Endothelial cell of umbilical vein (primary cell): ENCODE results near the gene DDX51. TPM values are rescaled to one million over a fixed set of nuclear protein-coding genes. Genes with fewer than 3 reads are reported as not detected.

ENCODE experiments used
- BruUV-seq: library from RNA; stranded (reverse); fragments of 400-500 nt; replicated peaks from 2 replicates; lab custom pipeline; 2021; lab: Mats Ljungman, UMichigan
- CTCF ChIA-PET: fragments of 300-600, 350-600 bp; sonication (Branson Sonifier 250); formaldehyde crosslinking; loops from one replicate; lab custom pipeline; 2021; ENCODE audit warnings: antibody characterized with exemption, inconsistent platforms; lab: Charles Lee
- POLR2A ChIA-PET: fragments of 300-600, 350-600 bp; sonication (Branson Sonifier 250); formaldehyde crosslinking; loops from one replicate; lab custom pipeline; 2021; ENCODE audit warnings: antibody characterized with exemption, inconsistent platforms; lab: Charles Lee
- DNase-seq: peaks from one replicate; pipeline ENCODE4 v3.0.0-alpha.2; 2011; ENCODE audit warnings: low read depth, low spot score
- FAIRE-seq: peaks from 2 replicates; lab custom pipeline; 2011; peaks lifted over from hg19 to GRCh38; lab: Jason Lieb, UNC
- H2AFZ ChIP-seq: 2 replicates; pipeline ENCODE4 v1.6.0; 2012; ENCODE audit warnings: low read depth, low read length, control low read depth, inconsistent platforms
- H3K27ac ChIP-seq: 2 replicates; pipeline ENCODE4 v1.5.1; 2011; ENCODE audit warnings: low read depth, mild to moderate bottlenecking, control low read depth, low read length, moderate library complexity; ENCODE audit not compliant: insufficient read depth
- H3K27me3 ChIP-seq, 2 experiments: 2 replicates each; pipeline versions ENCODE4 v1.6.0 to v1.6.1; 2011; ENCODE audit warnings: low read length in 2 of 2, mixed read lengths in 1 of 2; ENCODE audit not compliant: control insufficient read depth in 2 of 2, insufficient read depth in 2 of 2
- H3K36me3 ChIP-seq, 2 experiments: 2 replicates in 1 of 2; 3 replicates in 1 of 2; pipeline ENCODE4 v1.5.1; 2011; ENCODE audit warnings: low read length in 2 of 2, mild to moderate bottlenecking in 1 of 2, moderate library complexity in 1 of 2; ENCODE audit not compliant: control insufficient read depth in 2 of 2, insufficient read depth in 2 of 2; ENCODE audit errors: extremely low read depth in 1 of 2
- H3K4me1 ChIP-seq: 3 replicates; pipeline ENCODE4 v1.5.1; 2011; ENCODE audit warnings: mild to moderate bottlenecking, low read length; ENCODE audit not compliant: control insufficient read depth, insufficient read depth; ENCODE audit errors: extremely low read depth
- H3K4me2 ChIP-seq: 2 replicates; pipeline ENCODE4 v1.6.1; 2011; ENCODE audit warnings: low read length, control low read depth, mixed read lengths; ENCODE audit not compliant: insufficient read depth
- H3K4me3 ChIP-seq, 3 experiments: fragments of 200-600 bp in 1 of 3; sonication (generic), shearing (Covaris generic) in 1 of 3; replicated peaks in 1 of 3; 2 replicates each; pipeline ENCODE4 v1.5.1; 2011 to 2016; ENCODE audit warnings: control low read depth in 3 of 3, low read length in 3 of 3, mild to moderate bottlenecking in 2 of 3, inconsistent platforms in 1 of 3, low read depth in 1 of 3, moderate library complexity in 1 of 3; ENCODE audit not compliant: insufficient read depth in 1 of 3
- H3K79me2 ChIP-seq: 2 replicates; pipeline ENCODE4 v1.6.0; 2012; ENCODE audit warnings: low read length, inconsistent platforms; ENCODE audit not compliant: control insufficient read depth, insufficient read depth
- H3K9ac ChIP-seq: replicated peaks from 2 replicates; pipeline ENCODE3; 2011; ENCODE audit warnings: low read length, control low read depth; ENCODE audit not compliant: insufficient read depth; ENCODE audit errors: extremely low read depth
- H3K9me1 ChIP-seq: replicated peaks from 3 replicates; pipeline ENCODE4 v1.6.0; 2011; ENCODE audit warnings: mild to moderate bottlenecking, low read length; ENCODE audit not compliant: control insufficient read depth, insufficient read depth; ENCODE audit errors: extremely low read depth
- H3K9me3 ChIP-seq: replicated peaks from 2 replicates; pipeline ENCODE4 v1.5.1; 2012; ENCODE audit warnings: low read length, inconsistent platforms; ENCODE audit not compliant: control insufficient read depth, insufficient read depth
- H4K20me1 ChIP-seq: replicated peaks from 2 replicates; pipeline ENCODE3; 2011; ENCODE audit warnings: mild to moderate bottlenecking, low read length; ENCODE audit not compliant: control insufficient read depth, insufficient read depth; ENCODE audit errors: extremely low read depth
- CTCF ChIP-seq, 2 donors: IDR thresholded peaks; 1 replicate in 1 of 2; 2 replicates in 1 of 2; pipeline ENCODE4 v1.5.1; 2011; ENCODE audit warnings: low read length in 2 of 2, mild to moderate bottlenecking in 2 of 2, moderate library complexity in 2 of 2, control low read depth in 1 of 2, inconsistent platforms in 1 of 2, low read depth in 1 of 2; ENCODE audit not compliant: insufficient read depth in 1 of 2; ENCODE audit errors: extremely low read depth in 1 of 2
- FOS ChIP-seq: IDR thresholded peaks from 2 replicates; pipeline ENCODE4 v1.6.1; 2011; ENCODE audit warnings: mild to moderate bottlenecking, low read length, moderate library complexity, borderline replicate concordance; ENCODE audit not compliant: insufficient read depth
- GATA2 ChIP-seq: IDR thresholded peaks from 2 replicates; pipeline ENCODE4 v1.7.0; 2011; ENCODE audit warnings: low read depth, mild to moderate bottlenecking, moderate library complexity, mixed read lengths, low read length; ENCODE audit not compliant: insufficient read length, insufficient read depth
- JUN ChIP-seq: IDR thresholded peaks from 2 replicates; pipeline ENCODE4 v1.6.1; 2011; ENCODE audit warnings: borderline replicate concordance, low read depth; ENCODE audit not compliant: insufficient read length, insufficient read depth
- MAX ChIP-seq: IDR thresholded peaks from 2 replicates; pipeline ENCODE4 v1.6.1; 2011; ENCODE audit not compliant: insufficient read depth, insufficient read length
- POLR2A ChIP-seq: IDR thresholded peaks from 2 replicates; pipeline ENCODE4 v1.6.1; 2012; ENCODE audit warnings: low read depth, mild to moderate bottlenecking, control low read depth, low read length
- POLR2AphosphoS5 ChIP-seq: IDR thresholded peaks from 2 replicates; pipeline ENCODE4 v1.6.1; 2012; ENCODE audit warnings: low read depth, mild to moderate bottlenecking, control low read depth, low read length, moderate library complexity; ENCODE audit not compliant: insufficient read depth
- dilution Hi-C: fragments of 300-500 bp; cut with MboI; formaldehyde crosslinking; loops from one replicate; pipeline ENCODE4 v1.15.0; 2019; ENCODE audit warnings: low sequenced_read_pairs; ENCODE audit not compliant: extremely low pct_ligation_motif_present
- intact Hi-C: fragments of 100-400 bp; cut with micrococcal nuclease; formaldehyde crosslinking; loops from one replicate; pipeline ENCODE4 v1.10.0; 2022
- polyA plus RNA-seq, 4 experiments: library from polyadenylated mRNA; depleted of rRNA in 3 of 4; stranded (reverse) in 3 of 4; unstranded in 1 of 4; fragments of >200 nt; gene quantifications; 2 replicates each; pipeline versions ENCODE4 v1.2.1 to v1.2.3, GENCODE V29; 2011 to 2012; ENCODE audit warnings: missing spikeins in 1 of 4
- total RNA-seq: library from RNA; stranded (reverse); gene quantifications from 2 replicates; pipeline ENCODE4 v1.2.3, GENCODE V29; 2021

Gene DDX51
- total and polyA plus RNA-seq, 2 donors (not counting 3 experiments of a cell fraction or from before 2014, with no cell fraction given), result 11.4 to 23.5 TPM

GRCh38 chr12:132174015-132174838 lies 30.1 kb upstream of the DDX51 start:
- ChIA-PET CTCF (no interaction called here), POLR2A (no interaction called here)
- DNase-seq, result no peak
- no peak overlapping the region for H2AFZ ChIP-seq
- no peak for FAIRE-seq
- H3K27ac ChIP-seq, result no peak overlapping the region
- H3K9me3 ChIP-seq, result no peaks in the 10 kb centered on the region
- BruUV-seq, result no TSS peak
- no peak overlapping the region for H3K4me3 ChIP-seq
- dilution Hi-C loops (no loop called here), intact Hi-C loops (no loop called here)
- H4K20me1 ChIP-seq, result no peaks in the 10 kb centered on the region
- no peak overlapping the region for H3K9ac ChIP-seq
- peaks cover 0 to 2% of the 10 kb centered on the region in 2 experiments for H3K27me3 ChIP-seq
- no peaks in the 10 kb centered on the region for H3K79me2 ChIP-seq
- H3K4me1 ChIP-seq, result no peaks in the 10 kb centered on the region
- H3K4me2 ChIP-seq, result no peak overlapping the region
- H3K36me3 ChIP-seq, result no peaks in the 10 kb centered on the region
- H3K9me1 ChIP-seq, result no peaks in the 10 kb centered on the region
- TF ChIP-seq POLR2A (no peak), CTCF (IDR thresholded peaks at IDR 0.05; ENCODE audit: extremely low read depth in 1 of 2, insufficient read depth in 1 of 2, low read depth in 1 of 2, low read length in 2 of 2) (no peak), JUN (no peak), FOS (no peak), MAX (no peak), POLR2AphosphoS5 (no peak), GATA2 (no peak)
